Fibroblast of lung (primary cell): ENCODE measurements around the gene CRYAB.

ENCODE experiments used
- EZH2 ChIP-seq: IDR thresholded peaks from 2 replicates; pipeline ENCODE4 v1.5.1; 2012; ENCODE audit warnings: low read length, control low read depth, mild to moderate bottlenecking; ENCODE audit errors: missing control alignments
- TF ChIP-seq, protein P1 (sequence below), 2 donors: IDR thresholded peaks in 1 of 2; conservative IDR thresholded peaks in 1 of 2; 1 replicate in 1 of 2; 2 replicates in 1 of 2; pipeline ENCODE4 v1.5.1; 2011 to 2012; ENCODE audit warnings: low read length in 2 of 2, control low read depth in 1 of 2, inconsistent platforms in 1 of 2, low read depth in 1 of 2, mild to moderate bottlenecking in 1 of 2

DNA sequence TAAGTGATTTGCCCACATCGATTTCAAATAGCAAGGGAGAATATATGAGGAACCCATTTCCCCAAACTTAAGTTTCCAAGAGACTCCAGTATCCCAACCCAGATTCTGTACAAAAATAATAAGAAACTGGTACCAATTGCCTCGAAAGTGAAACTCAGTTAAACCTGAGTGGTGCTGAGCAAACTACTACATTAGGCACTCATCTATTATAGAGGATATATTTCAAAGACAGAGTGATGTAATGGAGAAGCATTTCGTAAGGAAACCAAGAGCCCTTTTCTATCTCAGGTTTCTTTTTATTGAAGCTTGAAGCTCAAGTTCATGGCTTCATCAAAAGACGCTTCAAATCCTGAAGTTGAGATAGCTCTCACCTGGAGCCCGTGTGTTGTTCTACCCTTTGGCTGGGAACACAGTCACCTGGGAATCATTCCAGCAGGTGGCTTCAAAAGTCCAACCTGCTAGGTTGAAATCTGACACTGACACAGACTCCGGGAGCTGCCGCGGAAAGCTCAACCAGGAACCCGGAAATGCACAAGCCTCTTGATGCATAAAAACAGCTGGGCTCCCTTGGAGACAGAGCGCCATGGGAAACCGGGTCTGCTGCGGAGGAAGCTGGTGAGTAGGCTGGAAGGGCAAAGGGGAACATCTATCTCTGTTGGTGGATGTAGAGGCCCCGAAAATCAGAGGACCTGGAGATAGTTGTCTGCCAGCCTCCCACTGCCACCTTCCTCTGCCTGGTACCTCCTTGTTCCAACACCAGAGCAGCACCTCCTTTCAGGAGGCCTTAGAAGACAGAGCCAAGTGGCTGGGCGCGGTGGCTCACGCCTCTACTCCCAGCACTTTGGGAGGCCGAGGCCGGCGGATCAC lies 7.1 kb upstream of the CRYAB start, which contains the start of gene C11orf52:
- TF ChIP-seq, protein P1, sequence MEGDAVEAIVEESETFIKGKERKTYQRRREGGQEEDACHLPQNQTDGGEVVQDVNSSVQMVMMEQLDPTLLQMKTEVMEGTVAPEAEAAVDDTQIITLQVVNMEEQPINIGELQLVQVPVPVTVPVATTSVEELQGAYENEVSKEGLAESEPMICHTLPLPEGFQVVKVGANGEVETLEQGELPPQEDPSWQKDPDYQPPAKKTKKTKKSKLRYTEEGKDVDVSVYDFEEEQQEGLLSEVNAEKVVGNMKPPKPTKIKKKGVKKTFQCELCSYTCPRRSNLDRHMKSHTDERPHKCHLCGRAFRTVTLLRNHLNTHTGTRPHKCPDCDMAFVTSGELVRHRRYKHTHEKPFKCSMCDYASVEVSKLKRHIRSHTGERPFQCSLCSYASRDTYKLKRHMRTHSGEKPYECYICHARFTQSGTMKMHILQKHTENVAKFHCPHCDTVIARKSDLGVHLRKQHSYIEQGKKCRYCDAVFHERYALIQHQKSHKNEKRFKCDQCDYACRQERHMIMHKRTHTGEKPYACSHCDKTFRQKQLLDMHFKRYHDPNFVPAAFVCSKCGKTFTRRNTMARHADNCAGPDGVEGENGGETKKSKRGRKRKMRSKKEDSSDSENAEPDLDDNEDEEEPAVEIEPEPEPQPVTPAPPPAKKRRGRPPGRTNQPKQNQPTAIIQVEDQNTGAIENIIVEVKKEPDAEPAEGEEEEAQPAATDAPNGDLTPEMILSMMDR (conservative IDR thresholded peaks at IDR 0.05 in 1 of 2, IDR thresholded peaks at IDR 0.05 in 1 of 2; ENCODE audit: low read depth in 1 of 2, low read length in 2 of 2) = no peak
- TF ChIP-seq EZH2 = no peak
